HG03521 (cell line): ENCODE data around the gene NALCN.
A peak's percentile ranks its signal among the peaks of the same experiment; 100 is the strongest.

Experiments
- ATAC-seq: cut with Tn5 transposase; IDR thresholded peaks from one replicate; pipeline ENCODE4 v1.9.1; 2021; ENCODE audit warnings: mild to moderate bottlenecking, moderate library complexity; ENCODE audit not compliant: unreplicated experiment

The NALCN gene

GRCh38 chr13:101140936-101141335, 275.4 kb downstream of the NALCN start:
- no peak for ATAC-seq

- no peak for ATAC-seq
Observed at GRCh38 chr13:101140087-101140770, 276.1 kb downstream of the NALCN start.

- no peak for ATAC-seq
Observed at GRCh38 chr13:101139081-101139480, 277.2 kb downstream of the NALCN start.

GRCh38 chr13:101127741-101128353, 288.5 kb downstream of the NALCN start:
- ATAC-seq, result peak; percentile 85

- ATAC-seq, result no peak
Observed at GRCh38 chr13:101123028-101123427, 293.3 kb downstream of the NALCN start.

GRCh38 chr13:101121608-101122007, 294.7 kb downstream of the NALCN start:
- ATAC-seq, result no peak

- no peak for ATAC-seq
Observed at GRCh38 chr13:101120007-101120406, 296.3 kb downstream of the NALCN start.

DNA sequence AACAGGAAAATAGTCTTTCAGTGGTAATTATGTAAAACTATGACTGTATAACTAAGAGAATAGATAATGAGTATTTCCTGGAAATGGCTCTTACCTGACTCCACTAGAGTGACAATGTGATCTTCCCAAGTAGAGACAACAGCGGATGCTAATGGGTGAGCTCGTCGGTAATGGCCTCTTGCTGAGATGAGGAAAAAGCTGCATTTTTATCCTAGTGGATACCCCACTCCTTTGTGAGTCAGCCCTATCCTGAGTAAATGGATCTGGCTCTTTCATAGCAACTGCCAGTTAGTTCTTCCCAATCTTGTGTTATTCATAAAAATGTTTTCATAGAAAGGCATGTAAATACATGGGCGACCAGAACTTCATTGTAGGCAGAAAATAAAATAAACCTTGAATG, 299.5 kb downstream of the NALCN start:
- no peak for ATAC-seq

DNA sequence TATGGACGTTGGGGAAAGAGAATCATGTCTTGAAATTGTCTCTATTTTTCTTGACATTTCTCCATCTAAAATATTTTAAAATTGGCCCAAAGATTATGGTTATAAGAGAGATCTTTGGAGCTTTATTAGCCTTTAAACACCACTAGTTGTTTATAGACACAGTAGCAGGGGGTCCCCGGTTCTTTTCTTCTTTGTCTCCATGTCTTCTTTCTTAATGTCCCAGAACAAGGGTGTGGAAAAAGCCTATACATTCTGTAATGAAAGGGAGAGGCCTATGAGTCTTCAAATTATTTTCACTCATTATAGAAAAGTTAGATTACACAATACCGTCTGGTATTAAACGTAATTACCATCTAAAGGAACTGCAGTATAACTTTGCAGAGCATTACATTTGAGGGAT, 300.0 kb downstream of the NALCN start:
- no peak for ATAC-seq

DNA sequence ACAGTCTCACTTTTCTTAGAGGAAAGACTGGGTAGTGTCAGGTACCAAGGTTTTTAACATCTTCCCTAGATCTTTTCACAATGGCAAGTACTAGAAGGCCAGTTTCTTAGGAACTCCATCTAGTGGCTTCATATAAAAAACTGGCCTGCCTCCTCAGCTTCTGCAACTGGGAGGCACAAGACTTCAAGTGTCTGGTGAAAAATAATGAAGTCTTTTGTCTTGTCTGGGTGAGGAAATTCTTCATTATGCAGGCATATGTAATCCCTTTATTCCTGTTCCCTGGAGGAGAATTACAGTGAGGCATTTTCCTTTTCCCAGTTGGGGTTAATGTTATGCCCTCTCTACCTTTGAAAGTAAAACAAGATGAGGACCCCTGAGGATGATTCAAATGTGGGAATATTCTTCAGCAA, 300.5 kb downstream of the NALCN start:
- no peak for ATAC-seq

DNA sequence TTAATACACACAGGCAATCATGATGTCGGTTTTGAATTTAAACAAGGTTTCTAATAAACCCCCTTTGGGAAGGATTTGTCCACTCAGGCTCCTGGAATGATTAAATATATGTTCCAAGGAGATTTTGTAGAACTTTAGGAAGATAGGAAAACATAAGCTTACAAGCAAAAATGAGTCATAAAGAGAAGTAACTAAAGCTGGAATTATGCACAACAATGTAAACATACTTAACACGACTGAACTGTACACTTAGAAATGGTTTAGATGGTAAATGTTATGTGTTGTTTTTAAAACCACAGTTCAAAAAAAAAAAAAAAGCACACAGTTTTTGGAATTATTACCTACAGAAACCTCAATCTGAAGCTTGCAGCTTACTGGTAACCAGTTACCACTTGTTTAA, 304.4 kb downstream of the NALCN start:
- no peak for ATAC-seq

- ATAC-seq, result no peak
Observed at GRCh38 chr13:101109005-101109404, 307.3 kb downstream of the NALCN start.

DNA sequence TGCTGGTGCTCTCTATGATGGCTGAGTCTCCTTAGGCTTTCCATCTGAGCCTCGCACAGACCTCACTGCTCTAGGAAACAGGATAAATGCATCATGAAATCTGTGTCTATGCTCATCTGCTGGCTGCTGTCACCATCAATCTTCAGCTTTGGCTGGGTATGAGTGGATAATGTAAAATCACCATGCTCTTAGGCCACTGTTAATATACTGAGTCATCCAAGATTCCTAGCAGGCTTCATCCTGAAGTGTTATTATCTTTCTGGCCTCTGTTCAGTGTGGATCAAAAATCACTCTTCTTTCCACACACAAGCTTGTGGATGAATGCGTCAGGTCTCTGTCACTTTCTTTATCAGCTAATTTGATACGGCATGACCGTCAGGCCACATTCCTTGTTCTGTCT, 317.4 kb downstream of the NALCN start:
- ATAC-seq, result no peak

DNA sequence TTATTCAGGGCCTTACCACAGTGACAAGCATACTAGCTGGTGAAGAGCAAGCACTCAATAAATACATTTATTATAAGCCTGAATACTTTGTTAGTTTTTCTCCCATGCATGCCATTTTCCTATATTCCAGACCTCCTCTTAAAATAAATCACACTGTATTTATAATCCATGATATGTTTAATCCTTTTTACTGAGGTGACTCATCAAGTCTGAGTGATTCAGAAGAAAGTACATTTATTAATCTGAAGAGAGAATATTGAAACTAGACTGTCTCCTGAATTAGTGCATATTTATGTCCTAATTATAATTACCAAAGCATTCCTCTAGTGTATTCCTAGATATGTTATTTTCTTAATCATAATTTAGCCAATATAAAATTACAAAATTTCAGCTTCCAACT, 323.3 kb downstream of the NALCN start:
- no peak for ATAC-seq

GRCh38 chr13:101090287-101090686, 326.0 kb downstream of the NALCN start:
- ATAC-seq, result no peak

DNA sequence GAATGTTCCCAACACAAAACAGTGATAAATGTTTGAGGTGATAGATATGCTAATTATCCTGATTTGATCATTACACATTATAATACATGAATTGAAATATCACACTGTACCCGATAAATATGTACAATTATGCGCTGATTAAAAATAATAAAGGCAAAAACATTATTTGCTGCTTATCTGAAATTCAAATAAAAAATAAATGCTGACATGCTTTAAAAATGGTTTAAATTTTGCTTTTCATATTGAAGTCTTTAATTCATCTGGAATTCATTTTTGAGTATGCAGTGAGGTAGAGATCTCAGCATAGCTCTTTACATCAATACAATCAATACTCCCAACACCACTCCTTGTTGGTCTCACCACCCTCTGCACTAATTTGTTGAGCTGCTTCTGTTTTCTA, 330.8 kb downstream of the NALCN start:
- no peak for ATAC-seq

DNA sequence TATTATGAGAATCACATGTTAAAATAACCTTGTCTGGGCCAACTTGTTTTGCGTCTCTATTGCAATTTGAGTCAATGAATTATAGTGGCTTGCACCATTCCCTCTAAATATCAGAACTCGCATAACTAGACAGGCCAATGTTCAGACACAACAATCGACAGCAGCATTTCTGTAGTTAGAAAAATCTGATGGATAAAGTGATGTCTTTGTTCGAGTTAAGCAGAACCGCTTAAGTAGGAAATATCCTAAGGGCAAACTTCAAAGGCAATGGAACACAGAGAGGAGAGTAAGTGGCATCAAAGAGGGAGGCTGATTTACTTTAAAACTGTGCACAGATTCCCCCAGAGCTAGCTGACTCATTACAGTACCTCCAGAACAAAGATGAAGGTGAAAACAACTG, 333.9 kb downstream of the NALCN start:
- no peak for ATAC-seq

DNA sequence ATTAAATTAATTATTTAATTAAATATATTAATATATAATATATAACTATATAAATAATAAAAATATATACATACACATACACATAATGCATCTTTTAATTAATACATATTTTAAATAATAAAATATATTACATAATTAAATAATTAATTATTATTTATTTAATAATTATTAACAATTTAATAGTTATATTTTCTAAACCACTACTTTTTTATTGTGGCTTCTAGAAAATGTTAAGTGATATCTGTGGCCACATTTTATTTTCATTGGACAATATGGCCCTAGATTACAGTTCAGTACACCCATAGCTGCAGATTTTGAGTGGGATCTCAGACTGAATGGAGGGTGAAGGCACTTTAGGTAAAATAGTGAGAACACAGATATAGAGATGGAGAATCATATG, 335.7 kb downstream of the NALCN start:
- no peak for ATAC-seq

GRCh38 chr13:101065329-101065728, 351.0 kb downstream of the NALCN start:
- ATAC-seq, result no peak

DNA sequence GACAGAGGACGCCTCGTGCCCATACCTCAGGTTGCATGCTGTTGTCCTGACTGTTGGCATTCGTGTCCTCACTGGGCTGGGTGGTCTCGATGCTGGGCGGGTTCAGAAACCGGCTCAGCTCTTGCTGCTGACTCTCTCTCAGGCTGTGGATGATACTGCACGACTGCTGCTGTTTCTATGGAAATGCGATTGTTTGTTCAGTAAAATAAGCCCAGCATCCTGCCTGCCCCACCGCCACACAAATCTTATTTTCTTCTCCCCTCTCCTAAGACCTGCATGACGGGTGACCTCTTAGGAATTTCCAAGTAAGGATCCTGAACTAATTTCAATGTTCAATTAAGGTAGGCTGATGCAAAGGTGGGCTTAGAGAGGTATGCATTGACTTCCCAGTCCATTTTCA, 356.5 kb downstream of the NALCN start:
- ATAC-seq, result no peak

- no peak for ATAC-seq
Observed at GRCh38 chr13:101058841-101059240, 357.5 kb downstream of the NALCN start.

DNA sequence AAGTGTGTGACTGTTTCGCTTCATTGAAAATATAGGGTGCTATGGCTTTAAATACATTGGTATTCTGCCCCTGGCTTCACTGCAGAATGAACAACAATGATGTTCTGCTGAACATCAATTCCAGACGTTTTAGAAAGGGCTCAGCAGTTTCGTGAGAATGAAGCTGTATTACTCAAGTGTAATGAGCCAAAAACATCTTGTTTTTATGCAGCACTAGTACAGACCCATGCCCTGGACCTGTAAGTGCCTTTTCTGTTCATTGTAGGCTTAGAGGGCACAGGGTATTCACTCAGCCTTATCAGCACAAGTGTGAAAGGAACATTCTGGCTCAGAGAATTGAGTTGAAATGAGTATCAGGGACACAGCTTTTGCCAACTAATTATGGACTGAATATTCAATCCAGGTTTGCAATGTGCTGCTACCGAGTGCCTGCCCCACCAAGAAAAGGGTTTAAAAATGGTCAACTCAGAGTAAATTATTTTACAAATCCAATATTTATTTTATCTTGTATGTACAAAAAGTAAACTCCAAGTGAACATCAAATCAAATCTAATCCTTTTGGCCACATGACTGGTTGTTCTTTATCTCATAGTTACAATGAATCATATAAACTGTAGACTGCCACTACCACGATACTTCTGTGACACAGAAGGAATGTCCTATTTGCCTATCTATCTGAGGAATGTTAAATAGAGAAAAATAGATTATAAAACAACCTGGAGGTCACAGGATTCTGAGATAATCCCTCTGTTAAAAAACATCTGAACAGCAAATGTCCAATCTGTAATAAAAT, 362.8 kb downstream of the NALCN start:
- no peak for ATAC-seq
